NB4 (cell line): ENCODE measurements around the gene SPHK2.

Source experiments
- CTCF ChIP-seq: IDR thresholded peaks from one replicate; pipeline ENCODE4 v1.5.1; 2012; ENCODE audit warnings: low read depth, low read length
- MAX ChIP-seq: IDR thresholded peaks from 2 replicates; pipeline ENCODE4 v1.6.1; 2011; ENCODE audit warnings: low read depth, low read length
- MYC ChIP-seq: IDR thresholded peaks from 2 replicates; pipeline ENCODE4 v1.6.1; 2011; ENCODE audit warnings: low read depth, low read length
- POLR2A ChIP-seq: IDR thresholded peaks from 2 replicates; pipeline ENCODE4 v1.6.1; 2011; ENCODE audit warnings: mild to moderate bottlenecking; ENCODE audit not compliant: insufficient read length; ENCODE audit errors: extremely low read depth

GRCh38 chr19:48637449-48637947, 18.2 kb downstream of the SPHK2 start:
- no peak for TF ChIP-seq CTCF
- TF ChIP-seq MYC = no peak
- no peak for TF ChIP-seq POLR2A
- TF ChIP-seq MAX = no peak
